Stimulated activated CD4-positive, alpha-beta T cell treated with anti-CD3 and anti-CD28 coated beads, Interleukin-2, amount 100 ng/mL, for 24 hours (primary cell): ENCODE measurements around the gene DCAF16.
A peak's percentile ranks its signal among the peaks of the same experiment; 100 is the strongest.
"Not testable (repeated sequence)": the region's sequence is repeated elsewhere in the genome, so short reads cannot be mapped to it uniquely, and the experiment has no call there.

Experiments used
- DNase-seq, 2 donors: peaks; one replicate each; pipeline ENCODE4 v3.0.0-alpha.2; 2020

The DCAF16 gene

DNA sequence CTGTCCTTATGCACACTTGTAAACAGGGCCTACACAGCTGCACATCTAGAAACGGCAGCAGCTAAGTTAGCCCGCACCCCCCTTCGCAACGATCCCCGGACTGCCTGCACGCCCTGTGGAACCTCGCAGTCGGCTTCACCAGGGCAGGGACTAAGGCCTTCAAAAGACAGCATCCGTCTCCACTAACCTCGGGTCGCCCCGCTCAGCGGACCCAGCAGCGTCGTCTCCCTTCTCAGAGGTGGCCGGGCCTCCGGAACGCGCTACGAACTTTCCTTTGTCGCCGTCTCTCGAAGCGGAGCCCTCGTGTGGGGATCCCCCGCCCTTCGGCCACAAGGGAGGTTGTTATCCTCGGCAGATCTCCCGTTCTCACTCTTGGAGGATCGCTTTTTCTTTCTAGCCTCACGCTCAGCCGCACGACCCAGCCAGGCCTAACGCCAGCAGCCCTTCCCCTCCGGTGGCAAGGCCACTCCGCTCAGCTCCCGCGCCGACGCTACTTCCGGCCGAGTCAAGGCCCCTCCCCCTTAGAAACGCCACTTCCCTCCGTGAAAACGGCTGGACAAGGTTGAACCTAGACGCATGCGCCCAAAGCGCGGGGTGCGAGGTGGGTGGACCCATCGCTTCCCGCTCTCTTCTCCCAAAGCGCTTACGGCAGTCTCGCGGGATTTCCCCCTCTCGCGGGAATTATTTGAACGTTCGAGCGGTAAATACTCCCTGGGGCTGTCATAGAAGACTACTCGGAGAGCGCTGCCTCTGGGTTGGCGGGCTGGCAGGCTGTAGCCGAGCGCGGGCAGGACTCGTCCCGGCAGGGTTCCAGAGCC is at the start of gene DCAF16, which contains the start of gene NCAPG:
DCAF16 (minus strand) TSS at position 498 of the 818 bp plus-strand sequence. CDS start 6,616 bp downstream, outside the sequence.
NCAPG (plus strand) TSS at position 720 of the 818 bp plus-strand sequence. CDS start 99 bp downstream, outside the sequence.
- DNase-seq, result peak; percentile 99 to 100

DNA sequence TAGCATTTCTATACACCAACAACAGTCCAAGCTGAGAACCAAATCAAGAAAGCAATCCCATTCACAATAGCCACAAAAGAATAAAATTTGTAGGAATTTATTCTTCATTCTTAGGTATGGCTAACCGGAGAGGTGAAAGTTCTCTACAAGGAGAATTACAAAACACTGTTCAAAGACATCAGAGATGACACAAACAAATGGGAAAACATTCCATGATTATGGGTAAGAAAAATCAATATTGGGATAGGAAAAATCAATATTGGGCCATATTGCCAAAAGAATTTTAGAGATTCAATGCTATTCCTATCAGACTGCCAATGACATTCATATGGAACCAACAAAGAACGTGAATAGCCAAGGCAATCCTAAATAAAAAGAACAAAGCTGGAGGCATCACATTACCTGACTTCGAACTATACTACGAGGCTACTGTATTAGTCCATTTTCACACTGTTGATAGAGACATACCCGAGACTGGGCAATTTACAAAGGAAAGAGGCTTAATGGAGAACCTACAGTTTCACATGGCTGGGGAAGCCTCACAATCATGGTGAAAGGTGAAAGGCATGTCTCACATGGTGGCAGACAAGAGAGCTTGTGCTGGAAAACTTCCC is 49.3 kb upstream of the DCAF16 start:
- no peak for DNase-seq

DNA sequence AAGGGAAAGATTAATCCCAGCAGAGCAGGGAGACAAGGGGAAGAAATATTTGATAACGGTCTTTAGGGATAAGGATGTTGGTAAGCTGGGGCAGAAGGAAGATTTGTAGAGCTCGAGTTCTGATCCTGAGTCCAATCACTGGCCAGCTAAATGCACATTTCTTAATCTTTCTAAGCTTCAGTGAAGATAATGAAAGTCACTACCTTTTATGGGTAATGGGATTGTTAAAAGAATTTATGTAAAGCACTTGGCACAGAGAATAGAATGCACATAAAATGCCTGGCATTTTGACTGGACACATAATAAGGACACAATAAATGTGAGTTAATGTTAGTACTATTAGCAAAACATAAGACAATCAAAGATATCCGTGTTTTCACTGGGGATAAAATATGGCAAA is 43.5 kb upstream of the DCAF16 start:
- DNase-seq, result no peak

DNA sequence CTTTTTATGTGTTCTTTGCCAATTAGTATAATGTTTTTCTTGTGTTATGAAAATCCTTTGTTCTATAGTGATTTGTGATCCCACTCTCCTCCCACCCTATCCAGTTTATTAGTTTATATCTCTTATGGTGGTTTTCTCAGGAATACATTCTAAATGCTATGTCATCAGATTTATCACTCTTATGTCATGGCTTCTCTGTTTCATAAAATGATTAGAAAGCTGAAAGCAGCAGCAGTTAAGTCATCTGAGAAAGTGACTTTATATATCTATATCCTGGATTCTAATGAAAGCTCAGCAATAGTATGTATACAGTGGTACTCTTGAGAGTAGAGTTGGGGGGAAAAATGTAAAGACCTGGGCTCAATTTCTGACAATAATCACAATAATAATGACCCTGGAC is 41.4 kb upstream of the DCAF16 start:
- DNase-seq, result no peak

DNA sequence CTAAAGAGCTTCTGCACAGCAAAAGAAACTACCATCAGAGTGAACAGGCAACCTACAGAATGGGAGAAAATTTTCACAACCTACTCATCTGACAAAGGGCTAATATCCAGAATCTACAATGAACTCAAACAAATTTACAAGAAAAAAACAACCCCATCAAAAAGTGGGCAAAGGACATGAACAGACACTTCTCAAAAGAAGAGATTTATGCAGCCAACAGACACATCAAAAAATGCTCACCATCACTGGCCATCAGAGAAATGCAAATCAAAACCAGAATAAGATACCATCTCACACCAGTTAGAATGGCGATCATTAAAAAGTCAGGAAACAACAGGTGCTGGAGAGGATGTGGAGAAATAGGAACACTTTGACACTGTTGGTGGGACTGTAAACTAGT is 39.7 kb upstream of the DCAF16 start:
- DNase-seq, result not testable (repeated sequence)

DNA sequence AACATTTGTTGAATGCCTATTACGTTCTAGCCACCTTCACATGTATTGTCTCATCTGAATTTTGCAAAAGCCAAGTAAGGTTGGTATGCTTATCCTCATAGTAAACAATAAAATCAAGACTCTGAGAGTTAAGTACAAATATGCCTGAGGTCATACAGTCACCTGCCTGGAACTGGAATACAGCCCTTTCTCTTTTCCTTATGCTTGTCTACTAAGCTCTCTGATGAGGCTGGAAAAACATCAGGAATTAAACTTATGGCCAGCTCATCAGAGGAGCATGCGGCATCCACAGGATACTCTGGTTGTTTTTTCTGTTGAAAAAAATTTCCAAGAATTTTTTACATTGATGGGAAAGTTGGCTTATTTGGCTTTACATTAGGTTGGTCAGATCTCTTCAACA is 35.7 kb upstream of the DCAF16 start:
- DNase-seq, result no peak

DNA sequence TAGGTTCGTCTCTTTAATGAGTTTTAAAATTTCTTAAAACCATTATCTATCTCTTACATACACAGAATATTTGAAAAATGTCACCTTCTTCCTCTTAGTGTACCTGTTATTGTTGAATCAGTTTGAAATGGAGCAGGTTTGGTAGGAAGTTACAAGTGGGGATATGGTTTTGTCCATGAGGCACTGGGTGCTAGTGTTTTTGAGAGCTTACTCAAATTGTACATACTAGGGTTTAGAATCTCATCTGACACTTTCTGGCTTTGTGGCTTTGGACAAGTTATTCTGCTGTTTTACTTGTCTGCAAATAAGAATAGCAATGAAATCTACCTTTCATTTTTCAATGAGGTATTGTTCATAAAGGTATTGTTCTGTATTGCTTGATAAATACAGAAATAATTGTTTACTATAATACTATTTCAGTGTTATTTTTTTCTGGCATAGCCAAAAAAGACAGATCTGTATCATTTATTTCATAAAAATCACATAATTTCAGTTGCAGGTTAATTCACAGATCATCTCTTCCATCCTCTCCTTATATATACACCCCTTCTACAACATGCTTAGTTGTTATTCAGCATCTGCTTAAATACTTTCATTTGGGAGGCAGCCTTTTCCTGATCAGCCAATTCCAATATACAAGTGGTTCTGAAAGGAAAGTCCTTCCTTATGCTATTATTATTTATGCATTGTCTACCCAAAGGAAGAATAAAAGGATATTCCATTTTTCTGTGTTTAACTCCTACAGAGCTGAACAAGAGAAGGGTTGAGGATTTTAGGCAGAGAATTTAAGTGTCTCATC is 13.5 kb upstream of the DCAF16 start:
- DNase-seq, result no peak

DNA sequence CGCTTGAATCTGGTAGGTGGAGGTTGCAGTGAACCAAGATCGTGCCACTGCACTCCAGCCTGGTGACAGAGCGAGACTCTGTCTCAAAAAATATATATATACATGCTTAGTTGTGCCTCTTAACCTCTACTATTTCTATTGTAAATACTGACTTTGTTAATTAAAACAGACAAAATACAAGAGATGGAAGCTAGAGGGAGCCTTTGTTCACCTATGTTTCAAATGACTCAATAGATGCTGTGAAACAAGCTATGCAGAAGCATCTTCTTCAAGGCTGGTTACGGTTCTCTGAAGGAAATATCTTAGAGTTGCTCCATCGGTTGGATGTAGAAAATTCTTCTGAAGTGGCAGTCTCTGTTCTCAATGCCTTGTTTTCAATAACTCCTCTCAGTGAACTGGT is 6.5 kb upstream of the DCAF16 start:
- no peak for DNase-seq

DNA sequence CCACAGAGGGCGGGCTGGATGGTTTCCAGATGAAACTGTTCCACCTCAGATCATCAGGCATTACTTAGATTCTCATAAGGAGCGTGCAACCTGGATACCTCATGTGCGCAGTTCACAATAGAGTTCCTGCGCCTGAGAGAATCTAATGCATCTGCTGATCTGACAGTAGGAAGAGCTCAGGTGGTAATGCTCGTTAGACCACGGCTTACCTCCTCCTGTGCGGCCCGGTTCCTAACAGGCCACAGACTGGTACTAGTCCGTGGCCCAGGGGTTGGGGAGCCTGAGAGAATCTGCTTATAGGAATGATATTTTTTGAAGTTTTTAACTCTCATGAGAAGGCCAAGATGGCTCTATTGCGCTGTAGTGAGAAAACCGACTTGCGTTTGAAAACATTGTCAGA is 5.6 kb upstream of the DCAF16 start:
- no peak for DNase-seq

DNA sequence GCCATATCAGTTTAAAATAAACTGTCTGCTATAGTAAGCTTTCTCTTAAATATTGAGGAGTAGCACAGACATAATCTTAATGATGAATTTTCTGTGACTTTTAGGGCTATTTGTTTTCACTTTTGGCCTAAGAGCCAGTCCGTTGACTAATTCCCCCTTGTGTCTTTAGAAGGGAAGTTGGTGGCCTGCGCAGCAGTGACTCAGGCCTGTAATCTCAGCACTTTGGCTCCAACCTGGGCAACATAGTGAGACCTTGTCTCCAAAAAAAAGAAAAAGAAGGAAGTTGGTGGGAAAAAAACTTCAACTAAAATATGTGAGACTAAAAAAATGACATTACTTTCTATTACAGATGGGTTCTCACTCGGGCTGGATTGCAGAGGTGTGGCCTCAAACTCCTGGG is 3.6 kb upstream of the DCAF16 start:
- DNase-seq, result no peak

DNA sequence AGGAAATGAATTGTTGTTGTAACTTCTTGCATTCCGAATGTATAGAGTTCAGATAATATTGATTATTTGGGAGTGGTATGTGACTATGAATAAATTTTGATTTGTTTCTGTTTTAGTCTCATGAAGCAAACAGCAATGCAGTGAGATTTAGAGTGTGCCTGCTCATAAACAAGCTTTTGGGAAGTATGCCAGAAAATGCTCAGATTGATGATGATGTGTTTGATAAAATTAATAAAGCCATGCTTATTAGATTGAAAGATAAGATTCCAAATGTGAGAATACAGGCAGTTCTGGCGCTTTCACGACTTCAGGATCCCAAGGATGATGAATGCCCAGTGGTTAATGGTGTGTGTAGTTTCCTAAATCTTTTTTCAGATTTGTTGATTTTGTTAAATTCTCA is 2.2 kb upstream of the DCAF16 start:
- DNase-seq, result no peak

DNA sequence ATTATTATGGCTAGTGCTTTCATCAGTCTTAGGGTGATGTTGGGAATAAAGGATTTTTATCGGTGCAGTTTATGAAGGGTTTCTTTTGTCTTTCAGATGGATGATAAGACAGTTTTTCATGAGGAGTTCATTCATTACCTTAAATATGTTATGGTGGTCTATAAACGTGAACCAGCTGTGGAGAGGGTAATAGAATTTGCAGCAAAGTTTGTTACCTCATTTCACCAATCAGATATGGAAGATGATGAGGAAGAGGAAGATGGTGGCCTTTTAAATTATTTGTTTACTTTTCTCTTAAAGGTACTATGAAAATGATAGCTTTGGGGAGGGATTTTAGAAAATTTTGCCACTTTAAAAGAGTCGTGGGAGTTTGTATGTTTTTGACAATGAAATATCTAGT is 1.6 kb upstream of the DCAF16 start:
- no peak for DNase-seq

DNA sequence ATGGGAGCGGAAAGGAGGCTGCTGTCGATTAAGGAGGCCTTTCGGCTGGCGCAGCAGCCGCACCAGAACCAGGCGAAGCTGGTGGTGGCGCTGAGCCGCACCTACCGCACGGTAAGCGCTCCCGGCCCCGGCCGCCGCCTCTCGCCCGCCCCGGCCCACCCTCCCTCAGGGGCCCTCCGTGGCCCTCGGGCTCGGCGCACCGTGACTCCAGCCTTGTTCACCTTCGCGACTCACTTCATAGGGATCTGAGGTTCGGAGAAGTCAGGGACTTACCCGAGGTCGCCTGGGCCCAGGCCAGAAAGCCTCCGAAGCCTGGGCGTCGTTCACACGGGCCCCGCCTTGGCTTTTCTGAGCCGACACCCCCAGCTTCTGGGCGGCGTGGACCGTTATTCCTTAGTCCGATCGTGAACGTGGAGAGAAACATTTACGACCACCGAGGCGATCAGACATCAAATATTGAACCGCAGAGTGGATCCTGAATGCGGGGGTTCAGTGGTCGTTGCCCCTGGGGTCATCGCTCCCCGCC is 584 bp upstream of the DCAF16 start:
- DNase-seq, result peak; percentile 27 to 42

DNA sequence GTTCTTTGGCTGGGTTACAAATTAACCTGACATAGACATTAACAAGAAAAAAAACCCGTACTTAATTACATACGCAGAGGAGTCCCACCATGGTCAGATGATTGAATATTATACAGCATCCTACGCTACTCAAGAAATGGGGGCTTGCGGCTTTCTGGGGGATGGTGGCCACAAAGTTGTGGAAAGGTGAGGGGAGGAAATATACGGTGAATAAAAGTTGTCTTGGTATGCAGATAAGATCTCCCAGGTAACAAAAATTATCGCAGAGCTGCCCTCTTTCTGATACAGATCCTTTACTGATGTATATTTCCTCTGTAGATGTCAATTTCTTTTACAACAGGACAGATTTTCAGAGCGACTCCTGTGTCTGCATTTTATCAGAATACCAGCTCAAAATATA is 890 bp downstream of the DCAF16 start:
- no peak for DNase-seq

DNA sequence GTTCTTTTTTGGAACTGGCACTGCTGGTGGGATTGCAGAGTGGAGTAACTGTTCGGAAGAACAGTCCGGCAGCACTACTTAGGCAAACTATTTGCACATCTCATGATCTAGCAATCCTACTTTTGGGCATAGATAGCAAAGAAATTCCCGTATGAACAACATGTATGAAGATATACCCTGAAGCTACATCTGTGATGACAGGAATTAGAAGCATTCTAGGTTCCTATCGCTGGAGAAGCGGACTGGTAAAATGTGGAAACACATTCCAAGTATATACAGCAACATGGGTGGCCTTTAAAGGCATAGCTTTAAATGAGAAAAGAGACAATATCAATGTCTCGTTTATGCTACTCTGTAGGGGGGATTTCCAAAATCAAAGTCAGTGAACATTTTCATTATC is 3.1 kb downstream of the DCAF16 start:
- DNase-seq, result no peak

DNA sequence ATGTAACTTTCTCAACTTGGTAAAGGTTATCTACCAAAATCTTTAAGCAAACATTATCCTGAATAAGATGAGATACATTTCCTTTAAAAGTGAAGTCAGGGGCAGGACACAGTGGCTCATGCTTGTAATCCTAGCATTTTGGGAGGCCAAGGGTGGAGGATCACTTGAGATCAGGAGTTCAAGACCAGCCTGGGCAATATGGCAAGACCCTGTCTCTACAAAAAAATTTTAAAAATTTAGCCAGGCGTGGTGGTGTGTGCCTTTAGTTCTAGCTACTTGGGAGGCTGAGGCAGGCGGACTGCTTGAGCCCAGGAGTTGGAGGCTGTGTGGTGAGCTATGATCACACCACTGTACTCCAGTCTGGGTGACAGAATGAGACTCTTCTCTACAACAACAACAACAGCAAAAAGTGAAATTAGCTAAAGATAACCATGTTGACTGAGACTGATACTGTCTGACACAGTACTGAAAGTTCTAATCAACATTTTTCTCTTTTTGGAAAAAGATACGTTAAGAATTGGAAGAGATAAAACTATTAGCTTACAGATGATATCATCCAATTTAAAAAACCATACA is 4.9 kb downstream of the DCAF16 start:
- DNase-seq, result no peak

DNA sequence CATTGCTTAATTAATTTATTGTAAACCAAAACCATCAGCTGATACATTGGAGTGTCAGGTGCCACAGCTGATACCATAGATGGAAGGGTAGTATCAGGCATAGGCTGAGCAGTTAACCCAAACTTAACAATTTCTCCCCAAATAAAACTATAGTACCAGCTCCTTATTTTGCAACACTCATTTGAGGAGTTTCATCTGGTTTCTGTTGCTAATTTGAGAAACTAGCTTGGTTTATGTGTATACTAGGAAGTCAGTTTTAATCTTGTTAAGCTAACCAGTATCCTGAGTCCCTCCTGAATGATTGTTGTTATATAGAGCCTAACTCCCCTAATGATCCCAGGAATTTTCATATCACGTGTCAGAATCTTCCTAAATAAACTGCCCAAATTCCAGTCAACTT is 12.7 kb downstream of the DCAF16 start:
- no peak for DNase-seq

DNA sequence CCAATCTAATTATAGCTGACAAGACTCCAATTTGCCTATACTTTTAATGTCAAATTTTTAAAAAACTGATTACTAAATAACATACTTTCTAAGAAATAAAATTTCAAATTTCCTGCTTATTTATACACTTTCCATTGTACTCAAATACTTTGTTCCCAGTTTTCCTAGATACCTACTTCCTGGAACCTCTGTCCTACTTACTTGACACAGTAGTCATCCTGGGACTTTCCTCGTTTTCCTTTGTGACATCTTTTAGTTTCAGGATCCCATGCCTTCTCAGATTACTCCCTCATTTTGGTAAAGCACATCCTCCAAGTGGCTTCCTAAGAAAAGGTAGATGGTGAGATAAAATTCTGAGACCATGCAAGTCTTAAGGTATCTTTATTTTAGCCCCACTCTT is 15.8 kb downstream of the DCAF16 start:
- no peak for DNase-seq

DNA sequence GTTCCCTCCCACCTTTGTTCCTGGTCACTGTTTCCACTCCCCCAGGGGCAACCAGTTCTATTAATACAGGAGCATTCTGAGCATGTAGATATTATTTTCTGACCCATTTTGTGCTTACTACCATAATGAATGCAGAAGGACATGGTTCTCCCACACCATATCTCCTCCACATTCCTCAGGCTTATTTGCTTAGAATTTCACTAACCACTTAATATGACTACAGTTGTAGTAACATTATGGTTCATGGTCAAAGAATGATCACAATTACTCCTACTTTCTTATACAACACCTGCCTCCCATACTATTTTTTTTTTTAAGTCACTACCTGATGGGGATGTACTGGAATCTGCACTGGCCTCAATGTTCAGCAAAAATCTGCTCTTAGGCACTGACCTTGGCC is 21.6 kb downstream of the DCAF16 start:
- no peak for DNase-seq

DNA sequence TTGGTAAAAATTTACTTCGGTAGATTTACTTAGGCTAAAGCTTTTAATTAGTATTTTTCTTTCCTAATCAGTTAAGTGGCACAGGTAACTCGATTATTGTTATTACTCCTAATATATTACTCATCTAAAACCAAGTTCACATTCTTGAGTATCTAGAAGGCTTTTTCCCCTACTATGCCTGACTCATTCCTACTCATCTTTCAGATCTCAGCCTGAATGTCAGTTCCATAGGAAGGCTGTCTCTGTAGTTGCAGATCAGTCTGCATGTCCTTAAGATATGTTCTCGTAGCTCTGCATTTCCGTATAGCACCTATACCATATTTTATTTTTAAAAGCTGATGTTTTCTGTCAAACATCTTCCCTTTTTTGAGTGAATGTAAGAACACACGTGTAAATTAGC is 23.2 kb downstream of the DCAF16 start:
- DNase-seq, result no peak

DNA sequence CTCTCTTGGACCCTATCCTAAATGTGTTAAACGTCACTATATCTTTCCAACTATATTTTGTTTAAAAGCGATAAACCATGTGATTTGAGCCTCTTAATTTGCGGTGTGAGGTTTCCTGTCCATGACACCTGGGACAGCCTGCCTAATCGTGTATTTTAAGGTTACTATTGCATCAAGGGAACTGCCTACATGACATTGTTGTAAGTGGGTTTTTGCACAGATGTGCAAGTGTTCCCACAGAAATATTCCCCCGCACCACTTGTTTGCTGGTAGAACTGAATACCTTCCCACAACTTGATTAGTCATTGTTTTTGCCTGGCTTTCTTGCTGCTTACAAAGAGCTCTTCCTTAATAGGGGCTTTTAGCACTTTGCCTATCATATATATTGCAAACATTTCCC is 24.0 kb downstream of the DCAF16 start:
- no peak for DNase-seq

DNA sequence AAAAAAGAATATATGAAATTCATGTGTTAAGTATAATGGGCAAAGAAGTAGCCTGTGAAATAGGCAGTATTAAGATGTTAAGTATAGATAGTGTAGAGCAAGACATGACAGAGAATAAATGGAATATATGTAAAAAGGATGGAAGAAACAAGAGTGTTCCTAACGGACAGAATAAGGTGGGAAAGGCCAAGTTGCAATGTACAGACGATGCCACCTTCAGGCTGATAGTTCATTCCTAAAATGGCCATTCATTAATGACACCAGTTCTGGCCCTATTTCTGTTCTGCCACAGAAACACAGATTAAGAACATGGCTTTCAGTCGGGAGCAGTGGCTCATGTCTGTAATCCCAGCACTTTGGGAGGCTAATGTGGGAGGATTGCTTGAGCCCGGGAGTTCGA is 24.7 kb downstream of the DCAF16 start:
- DNase-seq, result no peak
